HL-60/S4 (cell line): ENCODE measurements around the gene STX4.

Experiments used
- in situ Hi-C: fragments of 300-500 bp; cut with MboI; formaldehyde crosslinking; loops from 2 replicates; pipeline ENCODE4 v1.14.3; 2022; ENCODE audit warnings: low sequenced_read_pairs

Gene STX4

DNA sequence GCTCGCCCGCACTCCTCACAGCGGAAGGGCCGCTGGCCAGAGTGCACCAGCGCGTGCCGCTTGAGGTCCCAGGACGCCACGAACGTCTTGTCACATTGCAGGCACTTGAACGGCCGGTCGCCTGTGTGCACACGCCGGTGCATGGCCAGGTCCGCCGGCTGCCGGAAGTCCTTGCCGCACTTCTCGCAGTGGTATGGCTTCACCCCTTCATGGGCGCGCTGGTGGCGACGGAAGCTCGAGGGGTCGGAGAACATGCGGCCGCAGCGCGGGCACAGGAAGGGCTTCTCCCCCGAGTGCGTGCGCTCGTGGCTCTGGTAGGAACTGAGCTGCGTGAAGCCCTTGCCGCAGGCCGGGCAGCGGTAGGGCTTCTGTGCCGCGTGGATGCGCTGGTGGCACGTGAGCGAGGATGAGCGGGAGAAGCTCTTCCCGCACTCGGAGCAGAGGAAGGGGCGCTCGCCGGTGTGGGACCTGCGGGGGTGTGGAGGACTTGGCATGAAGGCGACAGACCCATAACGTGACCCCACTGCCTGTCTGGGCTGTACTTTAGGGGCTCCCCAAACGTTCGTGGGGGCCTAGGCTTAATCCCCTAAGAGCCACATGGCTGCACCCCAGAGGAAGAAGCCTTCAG is 28.6 kb downstream of the STX4 start:
- in situ Hi-C loops = no loop called here

DNA sequence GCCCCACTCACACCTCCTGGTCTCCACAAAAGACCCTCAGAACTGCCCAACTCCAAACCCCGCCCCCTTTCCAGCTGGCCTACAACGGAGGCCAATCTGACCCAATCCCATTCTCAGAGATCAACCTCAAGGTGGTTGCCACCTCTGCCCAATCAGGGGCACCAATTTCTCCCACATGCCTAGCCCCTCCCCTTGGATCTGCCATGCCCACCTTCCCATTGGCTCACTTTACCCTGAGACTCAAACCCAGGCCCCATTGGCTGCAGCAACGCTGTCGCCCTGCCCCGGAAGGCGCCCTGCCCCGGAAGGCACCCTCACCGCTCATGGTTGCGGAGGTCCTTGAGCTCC is 30.1 kb downstream of the STX4 start:
- in situ Hi-C loops = no loop called here

DNA sequence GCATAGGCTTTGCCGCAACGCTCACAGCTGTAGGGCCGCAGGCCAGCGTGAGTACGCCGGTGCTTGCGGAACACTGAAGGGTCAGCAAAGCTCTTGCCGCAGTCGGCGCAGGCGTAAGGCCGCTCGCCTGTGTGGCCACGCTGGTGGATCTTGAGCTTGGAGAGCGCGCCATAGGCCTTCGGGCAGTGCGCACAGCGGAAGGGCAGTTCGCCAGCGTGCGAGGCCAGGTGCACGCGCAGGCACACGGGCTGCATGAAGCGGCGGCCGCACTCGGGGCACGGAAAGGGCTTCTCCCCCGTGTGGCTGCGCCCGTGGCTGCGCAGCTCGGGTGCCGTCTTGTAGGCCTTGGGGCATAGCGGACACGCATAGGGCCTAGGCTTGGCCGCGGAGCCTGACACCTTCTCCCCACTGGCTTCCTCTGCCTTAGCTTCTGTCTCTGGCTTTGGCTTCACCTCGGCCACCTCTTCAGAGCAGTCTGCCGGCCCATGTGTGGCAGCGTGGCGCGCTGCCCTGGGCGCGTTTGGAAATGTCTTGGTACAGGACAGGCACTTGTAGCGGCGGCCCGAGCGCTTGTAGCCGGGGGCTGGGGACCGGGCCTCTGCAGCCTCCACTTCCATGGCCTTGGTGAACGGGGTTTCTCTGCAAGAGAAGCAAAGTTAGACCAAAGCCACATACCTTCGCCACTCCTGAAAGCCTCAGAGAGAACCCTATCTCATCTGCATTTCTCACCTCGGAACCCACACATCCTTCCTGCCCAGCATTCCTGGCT is 30.7 kb downstream of the STX4 start:
- in situ Hi-C loops = no loop called here

DNA sequence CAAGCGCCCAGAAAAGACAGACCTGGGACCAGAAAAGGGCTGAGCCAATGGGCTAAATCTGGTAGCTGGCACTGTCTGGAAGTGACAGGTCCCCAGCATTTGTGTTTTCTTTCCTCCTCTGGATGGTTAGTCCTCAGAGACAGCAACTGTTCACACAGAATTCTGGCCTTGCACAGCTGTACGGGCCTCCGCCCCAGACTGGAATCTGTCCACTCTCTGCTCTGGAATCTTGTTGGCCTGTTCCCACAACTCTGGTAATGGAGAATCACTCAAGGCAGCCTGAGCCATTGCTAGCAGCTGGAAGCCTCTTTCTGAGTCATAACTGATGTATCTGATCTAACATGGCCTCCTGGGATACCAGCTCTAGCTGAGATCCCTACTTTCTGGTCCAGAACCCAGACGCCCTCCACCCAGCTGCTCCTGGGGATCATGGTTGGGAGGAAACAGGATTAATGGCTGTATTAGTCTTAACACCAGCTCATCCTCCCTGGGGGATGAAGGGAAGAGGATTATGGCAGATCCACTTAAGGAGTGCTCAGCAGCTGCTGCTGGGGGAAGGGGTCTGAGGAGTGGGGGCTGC is 31.6 kb downstream of the STX4 start:
- in situ Hi-C loops = no loop called here

DNA sequence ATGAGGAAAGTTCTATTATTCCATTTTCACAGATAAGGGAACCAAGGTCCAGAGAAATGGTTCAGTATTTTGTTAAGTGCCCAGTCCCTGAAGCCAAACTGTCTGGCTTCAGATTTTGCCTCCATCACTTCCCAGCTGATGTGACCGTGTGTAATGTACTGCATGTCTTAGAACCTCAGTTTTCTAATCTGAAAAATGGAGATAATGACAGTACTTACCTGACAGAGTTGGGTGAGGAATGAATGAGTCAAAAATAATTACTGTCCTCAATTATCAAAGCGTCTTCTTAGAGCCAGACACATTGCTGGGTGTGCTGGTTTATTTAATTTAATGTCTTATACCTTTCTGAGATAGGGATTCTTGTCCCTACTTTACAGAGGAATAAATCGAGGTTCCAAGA is 34.0 kb downstream of the STX4 start:
- in situ Hi-C loops = no loop called here

DNA sequence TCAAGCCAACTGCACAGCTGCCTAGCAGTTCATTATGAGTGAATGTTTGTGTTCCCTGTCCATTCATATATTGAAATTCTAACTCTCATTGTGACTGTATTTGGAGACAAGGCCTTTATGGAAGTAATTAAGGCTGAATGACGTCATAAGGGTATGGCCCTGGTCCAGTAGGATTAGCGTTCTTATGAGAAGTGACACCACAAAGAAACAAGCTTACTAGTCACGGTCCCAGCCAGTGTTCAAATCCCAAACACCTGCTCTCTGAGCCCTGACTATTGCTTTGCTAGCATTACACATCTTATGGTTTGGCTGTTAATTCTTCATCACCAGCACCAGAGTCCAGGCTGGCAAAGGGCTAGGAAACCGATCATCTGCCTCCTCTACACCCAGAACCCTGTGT is 38.5 kb downstream of the STX4 start:
- in situ Hi-C loops = no loop called here

DNA sequence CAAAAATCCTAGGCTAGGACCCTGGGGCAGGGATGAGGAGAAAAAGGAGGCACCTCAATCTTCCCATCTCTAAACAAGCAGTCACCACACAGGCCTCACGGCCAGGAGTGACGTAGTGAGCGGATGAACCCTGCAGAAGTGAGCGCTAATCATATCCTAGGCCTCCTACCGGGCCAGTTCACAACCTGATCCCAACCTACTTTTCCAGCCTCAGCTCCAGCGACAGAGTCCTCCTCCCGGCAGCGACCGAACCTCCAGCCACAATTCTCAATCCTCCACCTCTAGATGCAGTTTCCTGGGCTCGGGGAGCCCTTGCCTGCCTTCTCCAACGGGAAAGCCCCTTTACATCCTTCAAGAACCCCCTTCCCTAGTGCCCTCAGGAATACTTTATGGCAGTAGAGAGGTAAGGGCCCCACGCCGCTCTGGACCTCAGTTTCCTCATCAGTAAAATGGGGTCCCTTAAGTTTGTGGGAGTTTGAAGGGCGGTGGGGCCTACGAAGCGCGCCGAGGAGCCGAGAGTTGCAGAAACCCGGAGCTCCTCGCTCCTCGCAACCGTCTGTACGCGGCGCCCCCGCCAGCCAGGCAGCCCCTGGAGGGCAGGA is 39.3 kb downstream of the STX4 start:
- in situ Hi-C loops = no loop called here

DNA sequence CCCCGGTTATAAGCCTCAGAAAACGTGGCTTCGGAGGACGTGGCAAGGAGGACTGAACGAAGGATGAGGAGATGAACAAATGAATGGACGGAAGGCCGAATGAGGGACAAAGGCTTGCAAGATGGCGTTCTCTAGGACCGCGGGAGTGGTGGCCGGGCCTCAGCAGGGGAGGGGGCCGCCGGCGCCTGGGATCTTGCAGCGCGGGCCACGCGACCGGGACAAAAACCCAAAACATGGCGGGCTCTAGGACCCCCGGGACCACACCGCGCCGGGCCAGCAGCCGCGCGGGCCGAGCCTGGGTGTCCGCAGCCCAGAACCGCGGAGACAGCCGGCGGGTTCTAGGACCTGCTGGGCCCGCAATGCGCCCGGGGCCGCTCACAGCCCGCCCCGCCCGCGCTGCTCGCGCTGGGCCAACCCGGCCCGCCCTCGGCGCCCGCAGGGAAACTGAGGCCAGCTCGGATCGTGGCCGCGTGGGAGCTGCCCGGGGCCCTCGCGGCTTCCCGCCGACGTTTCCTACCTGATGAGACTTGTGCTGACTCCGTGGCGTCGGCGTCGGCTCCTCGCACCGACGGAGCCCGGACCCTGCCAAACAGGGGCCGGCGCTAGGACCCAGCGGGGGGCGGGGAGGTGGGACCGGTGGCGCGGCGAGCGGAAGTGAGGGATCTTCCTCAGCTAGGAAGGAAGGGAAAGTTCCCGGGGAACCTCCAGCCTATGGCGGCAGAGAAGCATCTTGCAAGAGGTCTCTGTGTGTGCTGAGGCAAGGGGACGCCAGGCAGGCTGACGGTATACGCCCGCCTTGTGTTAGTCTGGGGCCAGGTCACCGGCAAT is 40.0 kb downstream of the STX4 start:
- in situ Hi-C loops = no loop called here

DNA sequence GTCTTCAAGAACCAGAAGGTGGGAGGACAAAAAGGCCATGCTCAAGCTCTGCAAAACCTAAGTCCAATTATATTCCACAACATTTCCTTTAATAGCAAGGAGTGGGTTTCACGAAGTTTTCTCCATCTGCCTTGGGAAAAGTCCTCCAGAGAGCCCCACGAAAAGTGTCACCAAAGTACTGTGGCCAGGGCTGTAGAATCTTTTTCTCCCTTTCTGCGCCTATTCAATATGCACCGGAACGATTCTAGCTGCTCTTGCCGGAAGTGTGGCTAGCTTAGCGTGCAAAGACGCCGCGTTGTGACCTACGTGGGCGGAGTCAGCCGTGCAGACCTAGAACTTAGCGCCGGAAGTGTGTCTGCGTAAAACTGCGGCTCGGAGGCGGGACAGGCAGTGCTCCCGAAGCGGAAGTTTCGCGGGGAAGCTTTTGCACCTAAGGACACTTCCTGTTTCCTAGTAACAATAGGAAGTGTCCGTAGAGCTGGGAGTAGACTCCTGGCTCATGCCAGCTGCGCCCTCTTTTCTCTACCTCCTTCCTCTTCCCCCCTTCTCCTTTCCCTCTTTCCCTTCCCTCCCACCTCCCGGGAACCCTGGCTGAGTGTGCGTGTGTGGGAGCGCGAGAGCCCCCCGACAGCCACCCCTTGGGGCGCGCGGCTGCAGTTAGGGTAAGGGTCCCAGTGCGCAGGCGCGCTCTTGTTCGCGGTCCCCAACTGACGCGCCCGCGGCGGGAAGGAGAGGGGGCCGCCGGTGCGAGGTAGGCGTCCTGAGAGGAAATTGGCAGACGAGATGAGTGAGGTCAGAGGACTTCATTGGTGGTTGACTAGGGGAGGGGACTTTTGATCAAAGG is 40.8 kb downstream of the STX4 start, which contains the start of the genes ZNF646 and ZNF668:
Gene ZNF646 (plus strand): TSS at position 453 of the 844 bp plus-strand sequence. CDS start 1,903 bp downstream, outside the sequence.
Gene ZNF668 (minus strand): TSS at position 271 of the 844 bp plus-strand sequence. CDS start 9,781 bp downstream, outside the sequence.
- in situ Hi-C loops = no loop called here

GRCh38 chr16:31074814-31075183 is 41.4 kb downstream of the STX4 start:
- in situ Hi-C loops = no loop called here

- in situ Hi-C loops = no loop called here
These were observed 43.0 kb downstream of the STX4 start for GRCh38 chr16:31076319-31076718.

DNA sequence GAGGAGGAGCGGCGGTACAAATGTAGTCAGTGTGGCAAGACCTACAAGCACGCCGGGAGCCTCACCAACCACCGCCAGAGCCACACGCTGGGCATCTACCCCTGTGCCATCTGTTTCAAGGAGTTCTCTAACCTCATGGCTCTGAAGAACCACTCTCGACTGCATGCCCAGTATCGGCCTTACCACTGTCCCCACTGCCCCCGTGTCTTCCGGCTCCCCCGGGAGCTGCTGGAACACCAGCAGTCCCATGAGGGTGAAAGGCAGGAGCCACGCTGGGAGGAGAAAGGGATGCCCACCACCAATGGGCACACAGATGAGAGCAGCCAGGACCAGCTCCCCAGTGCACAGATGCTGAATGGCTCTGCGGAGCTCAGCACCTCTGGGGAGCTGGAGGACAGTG is 43.7 kb downstream of the STX4 start:
- in situ Hi-C loops = no loop called here

DNA sequence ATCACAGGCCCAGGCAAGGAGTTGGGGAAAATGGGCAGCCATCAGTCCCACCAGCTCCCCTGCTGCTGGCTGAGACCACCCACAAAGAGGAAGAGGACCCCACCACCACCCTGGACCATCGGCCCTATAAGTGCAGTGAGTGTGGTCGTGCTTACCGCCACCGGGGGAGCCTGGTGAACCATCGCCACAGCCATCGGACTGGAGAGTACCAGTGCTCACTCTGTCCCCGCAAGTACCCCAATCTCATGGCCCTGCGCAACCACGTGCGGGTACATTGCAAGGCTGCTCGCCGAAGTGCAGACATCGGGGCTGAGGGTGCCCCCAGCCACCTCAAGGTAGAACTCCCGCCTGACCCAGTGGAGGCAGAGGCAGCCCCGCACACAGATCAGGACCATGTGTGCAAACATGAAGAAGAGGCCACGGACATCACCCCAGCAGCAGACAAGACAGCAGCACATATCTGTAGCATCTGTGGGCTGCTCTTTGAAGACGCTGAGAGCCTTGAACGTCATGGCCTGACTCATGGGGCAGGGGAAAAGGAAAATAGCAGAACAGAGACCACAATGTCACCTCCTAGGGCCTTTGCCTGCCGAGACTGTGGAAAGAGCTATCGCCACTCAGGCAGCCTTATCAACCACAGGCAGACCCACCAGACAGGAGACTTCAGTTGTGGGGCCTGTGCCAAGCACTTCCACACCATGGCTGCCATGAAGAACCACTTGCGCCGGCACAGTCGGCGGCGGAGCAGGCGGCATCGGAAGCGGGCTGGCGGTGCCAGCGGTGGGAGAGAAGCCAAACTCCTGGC is 44.4 kb downstream of the STX4 start:
- in situ Hi-C loops = no loop called here

- in situ Hi-C loops = no loop called here
These were observed 45.4 kb downstream of the STX4 start for GRCh38 chr16:31078597-31079341.

DNA sequence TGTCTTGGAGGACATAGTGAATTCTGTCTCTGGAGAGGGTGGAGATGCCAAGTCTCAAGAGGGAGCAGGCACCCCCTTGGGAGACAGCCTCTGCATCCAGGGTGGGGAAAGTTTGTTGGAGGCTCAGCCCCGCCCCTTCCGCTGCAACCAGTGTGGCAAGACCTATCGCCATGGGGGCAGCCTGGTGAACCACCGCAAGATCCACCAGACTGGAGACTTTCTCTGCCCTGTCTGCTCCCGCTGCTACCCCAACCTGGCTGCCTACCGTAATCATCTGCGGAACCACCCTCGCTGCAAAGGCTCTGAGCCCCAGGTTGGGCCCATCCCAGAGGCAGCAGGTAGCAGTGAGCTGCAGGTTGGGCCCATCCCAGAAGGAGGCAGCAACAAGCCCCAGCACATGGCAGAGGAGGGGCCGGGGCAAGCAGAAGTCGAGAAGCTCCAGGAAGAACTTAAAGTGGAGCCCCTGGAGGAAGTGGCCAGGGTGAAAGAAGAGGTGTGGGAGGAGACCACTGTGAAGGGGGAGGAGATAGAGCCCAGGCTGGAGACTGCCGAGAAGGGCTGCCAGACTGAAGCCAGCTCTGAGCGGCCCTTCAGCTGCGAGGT is 46.1 kb downstream of the STX4 start:
- in situ Hi-C loops = no loop called here

DNA sequence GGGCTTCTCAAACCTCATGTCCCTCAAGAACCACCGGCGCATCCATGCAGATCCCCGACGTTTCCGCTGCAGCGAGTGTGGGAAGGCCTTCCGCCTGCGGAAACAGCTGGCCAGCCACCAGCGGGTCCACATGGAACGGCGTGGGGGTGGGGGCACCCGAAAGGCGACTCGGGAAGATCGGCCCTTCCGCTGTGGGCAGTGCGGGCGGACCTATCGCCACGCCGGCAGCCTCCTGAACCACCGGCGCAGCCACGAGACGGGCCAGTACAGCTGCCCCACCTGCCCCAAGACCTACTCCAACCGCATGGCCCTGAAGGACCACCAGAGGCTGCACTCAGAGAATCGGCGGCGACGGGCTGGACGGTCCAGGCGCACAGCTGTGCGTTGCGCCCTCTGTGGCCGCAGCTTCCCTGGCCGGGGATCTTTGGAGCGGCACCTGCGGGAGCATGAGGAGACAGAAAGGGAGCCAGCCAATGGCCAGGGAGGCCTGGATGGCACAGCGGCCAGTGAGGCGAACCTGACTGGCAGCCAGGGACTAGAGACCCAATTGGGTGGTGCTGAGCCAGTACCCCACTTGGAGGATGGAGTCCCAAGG is 46.8 kb downstream of the STX4 start:
- in situ Hi-C loops = no loop called here

DNA sequence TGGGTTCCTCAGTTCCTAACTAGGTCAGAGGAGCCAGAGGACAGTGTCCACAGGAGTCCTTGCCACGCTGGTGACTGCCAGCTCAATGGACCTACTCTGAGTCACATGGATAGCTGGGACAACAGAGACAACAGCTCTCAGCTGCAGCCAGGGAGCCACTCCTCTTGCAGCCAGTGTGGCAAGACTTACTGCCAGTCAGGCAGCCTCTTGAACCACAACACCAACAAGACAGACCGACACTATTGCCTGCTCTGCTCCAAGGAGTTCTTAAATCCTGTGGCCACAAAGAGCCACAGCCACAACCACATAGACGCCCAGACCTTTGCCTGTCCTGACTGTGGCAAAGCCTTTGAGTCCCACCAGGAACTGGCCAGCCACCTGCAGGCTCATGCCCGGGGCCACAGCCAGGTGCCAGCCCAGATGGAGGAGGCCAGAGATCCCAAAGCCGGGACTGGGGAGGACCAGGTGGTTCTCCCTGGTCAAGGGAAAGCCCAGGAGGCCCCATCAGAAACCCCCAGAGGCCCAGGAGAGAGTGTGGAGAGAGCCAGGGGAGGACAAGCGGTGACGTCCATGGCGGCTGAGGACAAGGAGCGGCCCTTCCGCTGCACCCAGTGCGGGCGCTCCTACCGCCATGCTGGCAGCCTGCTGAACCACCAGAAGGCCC is 47.5 kb downstream of the STX4 start:
- in situ Hi-C loops = no loop called here
